ENCODE measurements around the gene ZNF124. TPM values are rescaled to one million over a fixed set of nuclear protein-coding genes. Genes with fewer than 3 reads are reported as not detected.

The ZNF124 gene
- polyA plus RNA-seq, 1 of the 3 experiments (the other 2 are of a cell fraction): 2.7 TPM

DNA sequence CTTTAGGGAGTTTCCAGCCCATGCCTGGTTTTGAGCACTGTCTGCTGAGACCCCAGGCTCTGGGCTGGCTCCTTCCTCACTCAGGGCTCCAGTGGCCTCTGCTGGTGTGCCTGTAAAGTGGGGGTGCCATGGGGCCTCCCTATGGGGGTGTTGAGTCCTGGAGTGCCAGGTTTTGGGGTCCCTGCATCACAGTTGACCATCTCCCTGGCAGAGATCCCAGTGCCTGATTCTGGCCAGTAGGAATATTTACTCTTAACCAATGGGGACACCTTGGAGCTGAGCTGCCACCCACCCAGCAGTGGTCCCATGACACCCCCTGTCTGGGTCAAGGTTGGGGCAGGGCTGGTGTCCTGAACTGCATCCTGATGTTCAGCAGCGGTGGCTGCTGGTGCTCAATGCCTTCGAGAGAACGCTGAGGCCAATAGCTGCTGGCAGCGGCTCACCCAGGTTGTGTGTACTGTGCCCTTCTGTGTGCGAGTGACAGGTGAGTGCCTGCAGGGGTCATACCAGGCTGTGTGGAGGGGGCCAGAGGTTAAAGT is 58.0 kb downstream of the ZNF124 start:
- Histone ChIP-seq H3K36me3 (replicated peaks in 1 of 2; ENCODE audit: control insufficient read depth in 1 of 2, insufficient read depth in 2 of 2, low read length in 1 of 2) (no peaks in the 10 kb centered on the region), H3K9me3 (no peaks in the 10 kb centered on the region), H2AFZ (ENCODE audit: low read depth) (no peak overlapping the region), H4K20me1 (ENCODE audit: insufficient read depth) (no peaks in the 10 kb centered on the region), H3K9me2 (no peaks in the 10 kb centered on the region), H3F3A (replicated peaks; ENCODE audit: insufficient read depth) (peaks cover 9% of the 10 kb centered on the region), H3K4me2 (no peak overlapping the region), H3K79me2 (ENCODE audit: insufficient read depth) (no peaks in the 10 kb centered on the region), H3K4me1 (ENCODE audit: control insufficient read depth in 1 of 2, insufficient read depth in 2 of 2, low read depth in 1 of 2, low read length in 1 of 2) (peaks cover 0 to 22% of the 10 kb centered on the region in 2 experiments; a peak in 1 of 4 replicates), H3K9ac (no peak overlapping the region), H3K4me3 (ENCODE audit: low read depth in 2 of 2, low read length in 1 of 2) (no peak overlapping the region), H3K27ac (ENCODE audit: low read depth in 2 of 2, low read length in 1 of 2) (no peak overlapping the region), H3K27me3 (ENCODE audit: insufficient read depth) (no peaks in the 10 kb centered on the region)
- TF ChIP-seq TAF1 (IDR thresholded peaks at IDR 0.05; ENCODE audit: borderline replicate concordance, low read depth, low read length): no peak
- no CpG with 5 or more reads among the region's 5 CpGs for WGBS (ENCODE audit: low lambda C conversion rate)
- no peak for DNase-seq
- ChIA-PET CTCF (no interaction called here), POLR2A (no interaction called here)

DNA sequence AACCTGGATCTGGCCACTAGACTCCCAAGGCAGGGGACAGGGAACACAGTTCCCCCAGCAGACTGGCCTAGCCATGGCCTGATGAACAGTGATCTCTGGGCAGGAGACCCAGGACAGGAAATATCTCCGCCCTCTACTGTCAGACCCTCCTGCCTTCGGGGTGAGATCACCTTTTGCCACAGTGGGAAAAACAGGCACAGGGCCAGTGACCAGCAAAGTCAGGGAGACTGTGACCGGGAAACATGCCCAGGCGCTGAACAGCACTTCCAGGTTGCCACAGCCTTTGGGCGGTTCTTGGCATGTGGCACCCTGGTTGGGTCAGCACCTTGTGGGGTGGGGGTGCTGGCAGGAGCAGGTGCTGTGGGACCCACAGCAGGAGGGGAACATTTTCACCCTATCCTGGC is 58.7 kb downstream of the ZNF124 start:
- H3K4me1 ChIP-seq (ENCODE audit: control insufficient read depth in 1 of 2, insufficient read depth in 2 of 2, low read depth in 1 of 2, low read length in 1 of 2): peaks cover 0 to 22% of the 10 kb centered on the region in 2 experiments; a peak in 1 of 4 replicates
- no peak overlapping the region for H3K27ac ChIP-seq (ENCODE audit: low read depth in 2 of 2, low read length in 1 of 2)
- no peaks in the 10 kb centered on the region for H3K9me2 ChIP-seq
- H3K79me2 ChIP-seq (ENCODE audit: insufficient read depth): no peaks in the 10 kb centered on the region
- CTCF ChIA-PET: no interaction called here
- H3K36me3 ChIP-seq (replicated peaks in 1 of 2; ENCODE audit: control insufficient read depth in 1 of 2, insufficient read depth in 2 of 2, low read length in 1 of 2): no peaks in the 10 kb centered on the region
- H3K9ac ChIP-seq: no peak overlapping the region
- peak; percentile 39 for DNase-seq
- no peak overlapping the region for H3K4me3 ChIP-seq (ENCODE audit: low read depth in 2 of 2, low read length in 1 of 2)
- H3K9me3 ChIP-seq: no peaks in the 10 kb centered on the region
- no peaks in the 10 kb centered on the region for H4K20me1 ChIP-seq (ENCODE audit: insufficient read depth)
- WGBS (ENCODE audit: low lambda C conversion rate): 90% methylated on average over 5 of the region's 5 CpGs
- POLR2A ChIA-PET: no interaction called here
- H3K4me2 ChIP-seq: no peak overlapping the region
- peak; percentile 36; the same call in 1 of the 2 replicates for TF ChIP-seq NFIC (IDR thresholded peaks at IDR 0.05; ENCODE audit: borderline replicate concordance)
- TF ChIP-seq SIN3A (IDR thresholded peaks at IDR 0.05; ENCODE audit: borderline replicate concordance, low read depth, low read length): no peak
- H3K27me3 ChIP-seq (ENCODE audit: insufficient read depth): no peaks in the 10 kb centered on the region
- H2AFZ ChIP-seq (ENCODE audit: low read depth): no peak overlapping the region
- peaks cover 9% of the 10 kb centered on the region for H3F3A ChIP-seq (replicated peaks; ENCODE audit: insufficient read depth)

DNA sequence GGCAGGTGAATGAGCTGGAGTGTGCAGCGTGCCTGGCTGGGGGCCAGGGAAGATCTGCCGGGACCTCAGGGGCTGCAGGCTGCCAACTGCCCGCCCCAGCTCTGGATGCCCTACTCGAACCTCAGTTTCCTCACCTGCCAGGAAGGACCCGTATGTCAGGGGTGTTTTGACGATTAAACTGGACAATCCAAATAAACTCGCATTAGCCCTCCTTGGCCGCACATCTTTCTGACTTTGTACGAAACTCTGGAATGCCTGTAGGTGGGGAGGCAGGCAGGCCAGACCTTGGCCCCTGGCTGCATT is 59.4 kb downstream of the ZNF124 start:
- H3K4me1 ChIP-seq (ENCODE audit: control insufficient read depth in 1 of 2, insufficient read depth in 2 of 2, low read depth in 1 of 2, low read length in 1 of 2): peaks cover 0 to 22% of the 10 kb centered on the region in 2 experiments; a peak in 1 of 4 replicates
- POLR2A ChIA-PET: interaction anchor here (1.2 to 1.4 kb wide), 3 partner anchors 34 to 181 kb away, joined by 6 to 9 read pairs (median 8); partner anchors contain the start of genes AHCTF1 and ZNF670
- peak overlapping the region; percentile 91; the same call in 1 of the 2 replicates for H2AFZ ChIP-seq (ENCODE audit: low read depth)
- no peak overlapping the region for H3K9ac ChIP-seq
- TF ChIP-seq GABPA (IDR thresholded peaks at IDR 0.05; ENCODE audit: low read depth): no peak
- TF ChIP-seq FOXJ3 (CRISPR knock-in tag; IDR thresholded peaks at IDR 0.05): no peak
- TF ChIP-seq ELF1 (IDR thresholded peaks at IDR 0.05): no peak
- TF ChIP-seq, protein P1, sequence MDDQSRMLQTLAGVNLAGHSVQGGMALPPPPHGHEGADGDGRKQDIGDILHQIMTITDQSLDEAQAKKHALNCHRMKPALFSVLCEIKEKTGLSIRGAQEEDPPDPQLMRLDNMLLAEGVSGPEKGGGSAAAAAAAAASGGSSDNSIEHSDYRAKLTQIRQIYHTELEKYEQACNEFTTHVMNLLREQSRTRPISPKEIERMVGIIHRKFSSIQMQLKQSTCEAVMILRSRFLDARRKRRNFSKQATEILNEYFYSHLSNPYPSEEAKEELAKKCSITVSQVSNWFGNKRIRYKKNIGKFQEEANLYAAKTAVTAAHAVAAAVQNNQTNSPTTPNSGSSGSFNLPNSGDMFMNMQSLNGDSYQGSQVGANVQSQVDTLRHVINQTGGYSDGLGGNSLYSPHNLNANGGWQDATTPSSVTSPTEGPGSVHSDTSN (IDR thresholded peaks at IDR 0.05): peak; percentile 8; the same call in 1 of the 2 replicates
- TF ChIP-seq NRF1 (IDR thresholded peaks at IDR 0.05; ENCODE audit: low read depth, low read length): no peak
- no peak for TF ChIP-seq JUND (IDR thresholded peaks at IDR 0.05)
- no peak for TF ChIP-seq RAD21 (IDR thresholded peaks at IDR 0.05; ENCODE audit: low read length)
- DNase-seq: no peak
- CTCF ChIA-PET: no interaction called here
- no peaks in the 10 kb centered on the region for H3K9me2 ChIP-seq
- no peaks in the 10 kb centered on the region for H4K20me1 ChIP-seq (ENCODE audit: insufficient read depth)
- H3F3A ChIP-seq (replicated peaks; ENCODE audit: insufficient read depth): peaks cover 9% of the 10 kb centered on the region
- H3K27me3 ChIP-seq (ENCODE audit: insufficient read depth): no peaks in the 10 kb centered on the region
- 75% methylated on average over 8 of the region's 9 CpGs for WGBS (ENCODE audit: low lambda C conversion rate)
- H3K4me3 ChIP-seq (ENCODE audit: low read depth in 2 of 2, low read length in 1 of 2): peak overlapping the region in 1 of 2 experiments; percentile 71; a peak in 1 of 4 replicates
- H3K27ac ChIP-seq (ENCODE audit: low read depth in 2 of 2, low read length in 1 of 2): peak overlapping the region in 1 of 2 experiments; percentile 39; a peak in 1 of 4 replicates
- no peaks in the 10 kb centered on the region for H3K79me2 ChIP-seq (ENCODE audit: insufficient read depth)
- H3K4me2 ChIP-seq: peak overlapping the region; percentile 86
- no peaks in the 10 kb centered on the region for H3K36me3 ChIP-seq (replicated peaks in 1 of 2; ENCODE audit: control insufficient read depth in 1 of 2, insufficient read depth in 2 of 2, low read length in 1 of 2)
- H3K9me3 ChIP-seq: no peaks in the 10 kb centered on the region

Measured in SK-N-SH (cell line).